ENCODE measurements around the gene SLC22A12. TPM values are rescaled to one million over a fixed set of nuclear protein-coding genes. Genes with fewer than 3 reads are reported as not detected.
A peak's percentile ranks its signal among the peaks of the same experiment; 100 is the strongest.

SLC22A12 gene
- total RNA-seq, 1 donor from 2014 or later = not detected

- H3K4me1 Mint-ChIP-seq = peaks cover 26% of the 10 kb centered on the region
- Histone ChIP-seq H3K9ac (no peak overlapping the region), H3K36me3 (no peaks in the 10 kb centered on the region), H3K79me2 (ENCODE audit: low read depth) (no peaks in the 10 kb centered on the region), H3K27ac (no peak overlapping the region), H2AFZ (replicated peaks) (no peak overlapping the region), H3K4me1 (peaks cover 21% of the 10 kb centered on the region), H3F3A (ENCODE audit: low read depth) (no peaks in the 10 kb centered on the region), H3K4me3 (no peak overlapping the region), H3K27me3 (no peaks in the 10 kb centered on the region), H3K4me2 (no peak overlapping the region), H3K9me3 (ENCODE audit: low read depth) (no peaks in the 10 kb centered on the region), H4K20me1 (ENCODE audit: low read depth) (no peaks in the 10 kb centered on the region)
- no peak overlapping the region for H3K4me3 Mint-ChIP-seq
- H3K9me3 Mint-ChIP-seq = no peaks in the 10 kb centered on the region
- peaks cover 11% of the 10 kb centered on the region for H3K27me3 Mint-ChIP-seq (ENCODE audit: insufficient read depth, low read depth)
- TF ChIP-seq EZH2phosphoT487 (IDR thresholded peaks at IDR 0.05) = no peak
- no peak for TF ChIP-seq EZH2 (IDR thresholded peaks at IDR 0.05)
- TF ChIP-seq, protein P1, sequence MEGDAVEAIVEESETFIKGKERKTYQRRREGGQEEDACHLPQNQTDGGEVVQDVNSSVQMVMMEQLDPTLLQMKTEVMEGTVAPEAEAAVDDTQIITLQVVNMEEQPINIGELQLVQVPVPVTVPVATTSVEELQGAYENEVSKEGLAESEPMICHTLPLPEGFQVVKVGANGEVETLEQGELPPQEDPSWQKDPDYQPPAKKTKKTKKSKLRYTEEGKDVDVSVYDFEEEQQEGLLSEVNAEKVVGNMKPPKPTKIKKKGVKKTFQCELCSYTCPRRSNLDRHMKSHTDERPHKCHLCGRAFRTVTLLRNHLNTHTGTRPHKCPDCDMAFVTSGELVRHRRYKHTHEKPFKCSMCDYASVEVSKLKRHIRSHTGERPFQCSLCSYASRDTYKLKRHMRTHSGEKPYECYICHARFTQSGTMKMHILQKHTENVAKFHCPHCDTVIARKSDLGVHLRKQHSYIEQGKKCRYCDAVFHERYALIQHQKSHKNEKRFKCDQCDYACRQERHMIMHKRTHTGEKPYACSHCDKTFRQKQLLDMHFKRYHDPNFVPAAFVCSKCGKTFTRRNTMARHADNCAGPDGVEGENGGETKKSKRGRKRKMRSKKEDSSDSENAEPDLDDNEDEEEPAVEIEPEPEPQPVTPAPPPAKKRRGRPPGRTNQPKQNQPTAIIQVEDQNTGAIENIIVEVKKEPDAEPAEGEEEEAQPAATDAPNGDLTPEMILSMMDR (IDR thresholded peaks at IDR 0.05) = no peak
- DNase-seq (ENCODE audit: low spot score) = no peak
- H3K36me3 Mint-ChIP-seq = peaks cover 4% of the 10 kb centered on the region
- H3K27ac Mint-ChIP-seq = no peak overlapping the region
Observed at GRCh38 chr11:64609436-64610047, 18.5 kb downstream of the SLC22A12 start.

- H3K4me2 ChIP-seq = no peak overlapping the region
- no peak for DNase-seq (ENCODE audit: low spot score)
- TF ChIP-seq EZH2phosphoT487 (IDR thresholded peaks at IDR 0.05) = no peak
- TF ChIP-seq EZH2 (IDR thresholded peaks at IDR 0.05) = no peak
- TF ChIP-seq, protein P1 (IDR thresholded peaks at IDR 0.05) = no peak
- Mint-ChIP-seq H3K36me3 (peaks cover 5% of the 10 kb centered on the region), H3K27me3 (ENCODE audit: insufficient read depth, low read depth) (peaks cover 7% of the 10 kb centered on the region), H3K9me3 (no peaks in the 10 kb centered on the region), H3K4me3 (no peak overlapping the region), H3K4me1 (peaks cover 20% of the 10 kb centered on the region), H3K27ac (peak overlapping the region; percentile 60)
- H3K4me3 ChIP-seq = no peak overlapping the region
- no peaks in the 10 kb centered on the region for H3K36me3 ChIP-seq
- H3K27ac ChIP-seq = no peak overlapping the region
- peaks cover 21% of the 10 kb centered on the region for H3K4me1 ChIP-seq
- no peak overlapping the region for H2AFZ ChIP-seq (replicated peaks)
- no peaks in the 10 kb centered on the region for H4K20me1 ChIP-seq (ENCODE audit: low read depth)
- H3K9me3 ChIP-seq (ENCODE audit: low read depth) = no peaks in the 10 kb centered on the region
- no peak overlapping the region for H3K9ac ChIP-seq
- no peaks in the 10 kb centered on the region for H3K27me3 ChIP-seq
- H3K79me2 ChIP-seq (ENCODE audit: low read depth) = no peaks in the 10 kb centered on the region
- H3F3A ChIP-seq (ENCODE audit: low read depth) = no peaks in the 10 kb centered on the region
Observed at GRCh38 chr11:64610596-64610995, 19.6 kb downstream of the SLC22A12 start.

GRCh38 chr11:64611176-64611575 is 20.2 kb downstream of the SLC22A12 start:
- H3K27me3 ChIP-seq = no peaks in the 10 kb centered on the region
- peaks cover 9% of the 10 kb centered on the region for H3K36me3 Mint-ChIP-seq
- peak overlapping the region; percentile 60 for H3K27ac Mint-ChIP-seq
- peaks cover 21% of the 10 kb centered on the region for H3K4me1 ChIP-seq
- no peak overlapping the region for H3K4me2 ChIP-seq
- H2AFZ ChIP-seq (replicated peaks) = no peak overlapping the region
- TF ChIP-seq EZH2phosphoT487 (IDR thresholded peaks at IDR 0.05) = no peak
- no peak for TF ChIP-seq EZH2 (IDR thresholded peaks at IDR 0.05)
- TF ChIP-seq, protein P1 (IDR thresholded peaks at IDR 0.05) = no peak
- H3K4me3 Mint-ChIP-seq = no peak overlapping the region
- H3K36me3 ChIP-seq = no peaks in the 10 kb centered on the region
- H3K27me3 Mint-ChIP-seq (ENCODE audit: insufficient read depth, low read depth) = peaks cover 7% of the 10 kb centered on the region
- no peaks in the 10 kb centered on the region for H3K9me3 ChIP-seq (ENCODE audit: low read depth)
- H4K20me1 ChIP-seq (ENCODE audit: low read depth) = no peaks in the 10 kb centered on the region
- H3K9ac ChIP-seq = no peak overlapping the region
- no peaks in the 10 kb centered on the region for H3K9me3 Mint-ChIP-seq
- H3K27ac ChIP-seq = no peak overlapping the region
- no peak overlapping the region for H3K4me3 ChIP-seq
- no peaks in the 10 kb centered on the region for H3F3A ChIP-seq (ENCODE audit: low read depth)
- no peaks in the 10 kb centered on the region for H3K79me2 ChIP-seq (ENCODE audit: low read depth)
- no peak for DNase-seq (ENCODE audit: low spot score)
- peaks cover 17% of the 10 kb centered on the region for H3K4me1 Mint-ChIP-seq

Measured in neural progenitor cell (in vitro differentiated cells).